KG1 (cell line): ENCODE measurements around the gene CRY2.
"Not testable (repeated sequence)": the region's sequence is repeated elsewhere in the genome, so short reads cannot be mapped to it uniquely, and the experiment has no call there.

Source experiments
- DNase-seq: peaks from one replicate; lab custom pipeline; 2025; lab: John Stamatoyannopoulos, UW

The CRY2 gene

GRCh38 chr11:45811571-45812290, 35.5 kb upstream of the CRY2 start:
- DNase-seq: no peak

DNA sequence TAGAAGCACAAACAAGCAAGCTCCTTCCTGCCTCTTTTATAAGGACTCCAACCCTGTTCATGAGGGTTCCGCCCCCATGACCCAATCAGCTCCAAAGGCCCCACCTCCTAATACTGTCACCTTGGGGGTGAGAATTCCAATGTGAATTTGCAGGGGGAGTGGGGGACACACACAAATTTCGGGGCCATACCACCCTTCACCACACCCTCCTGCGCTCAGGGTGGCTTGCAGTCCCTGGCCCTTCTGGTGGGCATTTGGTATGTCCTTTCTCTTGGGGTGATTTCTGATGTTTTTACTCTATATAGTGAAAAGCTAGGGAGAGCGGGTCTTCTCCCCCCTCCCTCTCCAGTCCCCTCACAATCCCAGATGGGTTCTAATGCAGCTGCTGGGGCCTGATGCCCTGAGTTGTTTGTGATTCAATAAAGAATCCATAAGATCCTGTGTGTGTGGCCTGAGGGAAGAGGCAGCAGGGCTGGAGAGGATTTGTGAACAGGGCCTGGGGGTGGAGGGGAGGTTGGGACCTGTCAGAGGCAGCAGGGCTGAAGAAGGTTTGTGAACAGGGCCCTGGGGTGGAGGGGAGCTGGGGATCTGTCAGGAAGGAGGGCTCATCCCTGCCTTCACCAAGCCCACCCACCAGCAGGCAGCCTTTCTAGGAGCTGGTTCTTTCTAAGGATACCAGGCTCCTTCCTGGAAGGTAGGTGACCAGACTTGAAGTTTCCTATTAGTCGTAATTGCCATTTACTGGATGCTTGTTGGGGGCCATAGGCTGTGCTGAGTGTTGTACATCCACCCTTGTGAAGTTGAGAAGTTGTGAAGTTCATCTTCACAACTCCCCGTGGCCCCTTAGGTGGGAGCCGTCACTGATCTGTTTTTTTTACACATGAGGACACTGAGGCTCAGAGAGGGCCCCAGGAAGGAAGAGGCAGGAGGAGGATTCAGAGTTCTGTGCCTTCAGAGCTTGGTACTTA, 34.4 kb upstream of the CRY2 start:
- DNase-seq: no peak

GRCh38 chr11:45815747-45816146, 31.5 kb upstream of the CRY2 start:
- no peak for DNase-seq

DNA sequence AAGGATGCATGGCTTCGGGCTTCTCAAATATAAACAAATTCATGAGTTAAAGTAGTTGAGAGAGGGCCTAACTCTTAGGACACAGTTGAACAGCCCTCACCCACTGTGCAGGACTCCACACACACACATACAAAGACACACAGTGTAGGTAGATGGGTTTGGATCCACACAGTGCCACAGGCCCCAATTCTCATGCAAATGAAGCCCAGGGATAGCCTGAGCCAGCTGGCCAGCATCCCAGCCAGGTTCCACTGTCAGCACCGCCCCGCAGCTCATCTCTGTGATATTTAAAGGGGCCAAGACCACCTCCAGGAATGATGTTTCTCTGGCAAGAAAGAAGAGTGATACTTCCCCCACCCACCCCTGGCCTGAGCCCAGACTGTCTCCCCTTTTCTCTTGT, 30.7 kb upstream of the CRY2 start:
- DNase-seq: no peak

DNA sequence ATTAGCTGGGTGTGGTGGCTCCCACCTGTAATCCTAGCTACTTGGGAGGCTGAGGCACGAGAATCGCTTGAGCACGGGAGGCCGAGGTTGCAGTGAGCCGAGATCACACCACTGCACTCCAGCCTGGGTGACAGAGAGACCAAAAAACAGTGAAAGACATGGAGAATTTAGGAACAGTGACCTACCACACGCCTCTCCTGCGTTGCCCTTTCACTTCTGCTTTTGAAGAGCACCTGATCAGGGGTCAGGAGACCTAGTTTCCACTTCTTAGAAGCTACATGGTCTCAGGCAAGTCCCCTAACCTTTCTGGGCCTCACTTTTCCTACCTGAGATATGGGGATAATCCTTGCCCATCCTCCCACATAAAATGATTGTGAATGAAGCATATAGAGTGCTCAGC, 30.1 kb upstream of the CRY2 start:
- DNase-seq: no peak

GRCh38 chr11:45818961-45819605, 28.2 kb upstream of the CRY2 start:
- DNase-seq: no peak

DNA sequence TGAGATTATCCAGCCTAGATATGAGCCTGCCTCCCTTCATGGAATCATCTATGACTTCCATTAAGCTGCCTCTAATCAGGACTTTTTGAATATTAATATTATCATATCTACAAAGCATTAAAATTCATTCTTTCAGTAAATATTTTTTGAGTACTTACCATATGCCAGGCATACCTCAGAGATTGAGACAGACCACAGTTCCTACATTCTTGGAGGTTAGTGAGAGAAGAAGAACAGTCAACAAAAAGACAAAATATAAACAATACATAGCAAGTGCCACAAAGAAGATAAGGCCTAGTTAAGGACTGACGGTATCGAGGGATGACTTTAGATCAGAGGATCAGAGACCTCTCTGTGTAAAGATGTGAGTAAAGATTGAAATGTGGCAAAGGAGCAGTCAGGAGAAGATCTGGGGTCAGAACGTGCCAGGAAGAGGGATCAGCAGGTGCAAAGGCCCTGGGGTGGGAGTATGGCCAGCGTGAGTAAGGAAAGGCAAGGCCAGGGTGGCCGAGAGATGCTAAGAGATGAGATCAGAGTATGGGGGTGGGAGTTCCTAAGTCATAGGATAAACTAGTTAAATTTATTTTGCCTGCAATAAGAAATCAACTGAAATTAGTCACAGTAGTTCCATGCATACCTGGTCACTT, 26.9 kb upstream of the CRY2 start:
- DNase-seq: no peak

DNA sequence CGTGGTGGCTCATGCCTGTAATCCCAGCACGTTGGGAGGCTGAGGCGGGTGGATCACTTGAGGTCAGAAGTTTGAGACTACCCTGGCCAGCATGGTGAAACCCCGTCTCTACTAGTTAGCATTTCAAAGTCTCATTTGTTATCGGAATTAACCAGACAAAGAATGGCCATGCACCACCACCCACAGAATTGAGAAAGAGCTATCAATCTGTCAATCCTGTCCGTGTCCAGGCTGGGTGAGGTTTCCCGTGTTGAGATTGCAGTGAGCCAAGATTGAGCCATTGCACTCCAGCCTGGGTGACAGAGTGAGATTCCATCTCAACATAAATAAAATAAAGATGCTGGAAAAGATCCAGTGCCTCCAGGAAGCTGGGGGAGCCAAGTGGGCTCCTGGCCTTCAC, 20.8 kb upstream of the CRY2 start:
- not testable (repeated sequence) for DNase-seq

DNA sequence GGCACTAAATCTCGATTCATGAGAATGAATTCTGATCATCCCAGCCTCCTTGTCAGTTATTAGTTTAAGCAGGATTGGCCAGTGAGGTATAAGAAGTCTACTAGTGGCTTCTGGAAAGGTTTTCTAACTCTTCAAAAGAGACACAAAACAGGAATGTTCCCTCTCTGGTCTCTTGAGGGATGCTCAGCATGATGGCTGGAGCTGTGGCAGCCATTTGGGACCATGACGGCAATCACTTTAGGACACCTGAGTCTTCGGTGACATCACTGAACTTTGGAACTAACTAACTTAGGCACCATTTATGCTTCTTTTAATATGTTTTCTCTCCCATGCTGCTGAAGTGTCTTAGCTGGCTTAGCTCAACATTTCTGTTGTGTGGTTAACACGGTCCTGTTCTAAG, 20.2 kb upstream of the CRY2 start:
- DNase-seq: no peak

DNA sequence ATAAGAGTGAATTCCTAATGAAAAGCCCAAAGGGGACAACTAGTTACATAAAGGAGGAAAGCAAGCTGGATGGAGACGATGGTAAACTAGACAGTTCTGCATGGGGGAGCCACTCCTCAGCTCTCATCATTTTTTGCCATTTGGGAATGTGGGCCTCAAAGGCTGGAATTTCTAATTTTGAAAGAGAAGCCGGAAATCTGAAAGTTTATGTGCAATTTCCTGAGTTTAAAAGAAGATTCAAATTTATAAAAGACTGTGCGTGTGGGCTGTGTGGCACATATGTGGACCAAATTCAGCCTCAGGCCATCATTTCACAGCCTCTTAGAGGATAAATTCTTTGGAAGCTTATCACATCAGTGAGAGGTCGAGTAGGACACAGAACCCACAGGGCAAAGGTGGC, 18.3 kb upstream of the CRY2 start:
- DNase-seq: no peak

GRCh38 chr11:45830596-45830995, 16.7 kb upstream of the CRY2 start:
- DNase-seq: no peak

DNA sequence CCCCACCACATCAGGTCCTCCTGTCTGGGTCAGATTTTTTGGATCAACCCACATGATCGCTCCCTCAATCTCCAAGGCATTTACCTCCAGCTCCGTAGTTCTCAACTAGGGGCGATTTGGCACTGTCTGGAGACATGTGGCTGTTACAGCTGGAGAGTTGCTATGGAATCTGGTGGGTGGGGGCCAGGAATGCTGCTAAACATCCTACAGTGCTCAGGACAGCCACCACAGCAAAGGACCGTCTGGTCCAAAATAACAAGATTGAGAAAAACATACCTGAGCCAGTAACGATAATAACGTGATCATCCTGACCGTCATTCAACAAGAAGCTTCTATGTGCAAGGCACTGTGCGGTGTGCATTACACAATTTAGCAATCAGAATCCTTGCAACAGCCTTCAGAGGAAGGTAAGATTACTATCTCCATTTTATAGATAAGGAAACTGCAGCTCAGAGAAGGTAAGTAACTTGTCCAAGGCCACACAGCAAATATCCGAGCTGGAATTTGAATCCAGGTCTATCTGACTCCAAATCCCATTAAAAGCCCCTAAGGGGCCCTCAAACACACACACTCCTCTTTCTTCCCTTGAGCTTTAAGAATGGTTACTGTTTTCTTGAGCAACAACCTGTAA, 14.3 kb upstream of the CRY2 start:
- DNase-seq: no peak

GRCh38 chr11:45833761-45834160, 13.5 kb upstream of the CRY2 start:
- no peak for DNase-seq

- DNase-seq: no peak
These were observed 12.9 kb upstream of the CRY2 start for GRCh38 chr11:45834298-45834756.

GRCh38 chr11:45839204-45839603, 8.1 kb upstream of the CRY2 start:
- no peak for DNase-seq

GRCh38 chr11:45840251-45840650, 7.0 kb upstream of the CRY2 start:
- DNase-seq: not testable (repeated sequence)

DNA sequence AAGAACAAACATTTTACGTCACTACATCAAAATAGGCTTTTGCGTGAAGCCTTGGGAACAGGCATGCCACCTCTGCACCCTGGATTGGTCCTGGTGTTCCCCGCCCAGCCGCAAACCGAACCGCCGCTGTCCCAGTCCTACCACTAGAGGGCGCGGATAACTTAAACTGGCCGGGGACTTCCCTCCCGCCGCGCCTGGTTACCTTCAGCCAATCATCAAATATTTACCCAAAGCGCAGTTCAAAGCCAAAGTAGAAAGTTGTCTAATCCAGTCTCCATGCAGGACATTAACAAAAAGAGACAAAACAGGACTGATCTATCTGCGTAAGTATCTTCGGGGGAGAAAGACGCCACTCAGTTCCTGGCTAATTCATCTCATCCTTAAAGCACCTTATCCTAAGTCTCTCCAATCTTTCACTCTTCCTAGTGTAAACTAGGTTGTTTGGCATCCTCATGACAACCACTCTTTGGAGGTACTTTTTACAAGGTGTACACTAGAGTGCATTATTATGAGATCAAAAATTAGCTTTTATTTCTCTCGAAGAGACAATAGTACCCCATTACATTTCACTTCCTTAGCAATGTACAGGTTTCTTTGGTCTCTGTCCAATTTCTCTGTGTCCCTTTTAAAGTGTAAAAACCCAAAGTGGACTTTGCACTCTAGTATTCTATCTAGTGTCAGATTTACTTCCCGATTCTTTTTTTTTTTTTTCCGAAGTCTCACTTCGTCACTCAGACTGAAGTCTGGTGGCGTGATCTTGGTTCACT, 3.9 kb upstream of the CRY2 start:
- peak; percentile 76 for DNase-seq

GRCh38 chr11:45844822-45845578, 2.3 kb upstream of the CRY2 start:
- no peak for DNase-seq

- no peak for DNase-seq
These were observed 1.1 kb upstream of the CRY2 start for GRCh38 chr11:45846174-45846675.

- DNase-seq: peak; percentile 53
These were observed 639 bp downstream of the CRY2 start for GRCh38 chr11:45847911-45848316.
